Right atrium auricular region (tissue), 2 donors: ENCODE data around the gene CBLN4. TPM values are rescaled to one million over a fixed set of nuclear protein-coding genes. Genes with fewer than 3 reads are reported as not detected.

Experiments used
- DNase-seq: peaks from one replicate; pipeline ENCODE4 v3.0.0-alpha.2; 2019; ENCODE audit warnings: low spot score
- H3K27ac ChIP-seq, 2 donors: fragments of 200-600 bp; sonication (generic); 1 replicate in 1 of 2; 2 replicates in 1 of 2; pipeline ENCODE4 v1.5.1; 2016 to 2019
- H3K27me3 ChIP-seq, 2 donors: fragments of 200-600 bp; sonication (generic); one replicate each; pipeline versions ENCODE4 v1.5.1 to v1.6.0; 2017 to 2019
- H3K36me3 ChIP-seq: fragments of 200-600 bp; sonication (generic); one replicate; pipeline ENCODE4 v1.5.1; 2016
- H3K4me1 ChIP-seq, 2 donors: fragments of 200-600 bp; sonication (generic); one replicate each; pipeline versions ENCODE4 v1.5.1 to v1.6.0; 2017 to 2019
- H3K4me3 ChIP-seq, 2 donors: fragments of 200-600 bp; sonication (generic); 1 replicate in 1 of 2; 2 replicates in 1 of 2; pipeline ENCODE4 v1.5.1; 2017 to 2019; ENCODE audit warnings: mild to moderate bottlenecking in 1 of 2, moderate library complexity in 1 of 2
- H3K9me3 ChIP-seq, 2 donors: fragments of 200-600 bp; sonication (generic); one replicate each; pipeline ENCODE4 v1.5.1; 2019
- total RNA-seq, 2 donors: library from RNA; depleted of rRNA; stranded (reverse); fragments of >200 nt; gene quantifications; one replicate each; pipeline ENCODE4 v1.1.0, GENCODE V29; 2016
- TF ChIP-seq, protein P1 (sequence below), 2 donors: fragments of 200-600 bp; sonication (generic); IDR thresholded peaks; one replicate each; pipeline ENCODE4 v1.5.1; 2019; ENCODE audit warnings: antibody characterized with exemption in 2 of 2

The CBLN4 gene
- total RNA-seq, 2 donors from 2014 or later: not detected

DNA sequence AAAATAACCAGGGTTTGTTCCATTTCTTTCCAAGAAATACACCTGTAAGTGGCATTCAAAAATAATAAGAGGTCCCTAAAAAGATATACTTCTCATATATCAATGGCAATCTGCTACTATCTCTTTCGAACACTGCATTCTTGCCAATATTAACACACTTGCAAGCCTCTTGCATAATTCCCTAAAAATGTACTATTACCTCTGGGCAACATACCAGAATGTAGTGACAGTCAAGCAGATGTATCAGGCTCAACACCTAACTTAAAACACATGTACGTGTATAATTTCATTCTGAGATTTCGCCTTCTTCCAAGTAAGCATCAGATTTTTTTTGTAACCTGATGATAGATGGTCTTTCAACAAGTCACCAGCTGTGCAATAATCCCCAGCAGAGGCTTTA is 3.4 kb downstream of the CBLN4 start:
- TF ChIP-seq, protein P1, sequence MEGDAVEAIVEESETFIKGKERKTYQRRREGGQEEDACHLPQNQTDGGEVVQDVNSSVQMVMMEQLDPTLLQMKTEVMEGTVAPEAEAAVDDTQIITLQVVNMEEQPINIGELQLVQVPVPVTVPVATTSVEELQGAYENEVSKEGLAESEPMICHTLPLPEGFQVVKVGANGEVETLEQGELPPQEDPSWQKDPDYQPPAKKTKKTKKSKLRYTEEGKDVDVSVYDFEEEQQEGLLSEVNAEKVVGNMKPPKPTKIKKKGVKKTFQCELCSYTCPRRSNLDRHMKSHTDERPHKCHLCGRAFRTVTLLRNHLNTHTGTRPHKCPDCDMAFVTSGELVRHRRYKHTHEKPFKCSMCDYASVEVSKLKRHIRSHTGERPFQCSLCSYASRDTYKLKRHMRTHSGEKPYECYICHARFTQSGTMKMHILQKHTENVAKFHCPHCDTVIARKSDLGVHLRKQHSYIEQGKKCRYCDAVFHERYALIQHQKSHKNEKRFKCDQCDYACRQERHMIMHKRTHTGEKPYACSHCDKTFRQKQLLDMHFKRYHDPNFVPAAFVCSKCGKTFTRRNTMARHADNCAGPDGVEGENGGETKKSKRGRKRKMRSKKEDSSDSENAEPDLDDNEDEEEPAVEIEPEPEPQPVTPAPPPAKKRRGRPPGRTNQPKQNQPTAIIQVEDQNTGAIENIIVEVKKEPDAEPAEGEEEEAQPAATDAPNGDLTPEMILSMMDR (IDR thresholded peaks at IDR 0.05): no peak
- H3K4me1 ChIP-seq: peaks cover 0 to 19% of the 10 kb centered on the region in 2 donors
- no peak for DNase-seq
- no peaks in the 10 kb centered on the region for H3K9me3 ChIP-seq
- peaks cover 2 to 23% of the 10 kb centered on the region in 2 donors for H3K27me3 ChIP-seq
- no peak overlapping the region for H3K4me3 ChIP-seq
- H3K27ac ChIP-seq: no peak overlapping the region
- H3K36me3 ChIP-seq: no peaks in the 10 kb centered on the region

DNA sequence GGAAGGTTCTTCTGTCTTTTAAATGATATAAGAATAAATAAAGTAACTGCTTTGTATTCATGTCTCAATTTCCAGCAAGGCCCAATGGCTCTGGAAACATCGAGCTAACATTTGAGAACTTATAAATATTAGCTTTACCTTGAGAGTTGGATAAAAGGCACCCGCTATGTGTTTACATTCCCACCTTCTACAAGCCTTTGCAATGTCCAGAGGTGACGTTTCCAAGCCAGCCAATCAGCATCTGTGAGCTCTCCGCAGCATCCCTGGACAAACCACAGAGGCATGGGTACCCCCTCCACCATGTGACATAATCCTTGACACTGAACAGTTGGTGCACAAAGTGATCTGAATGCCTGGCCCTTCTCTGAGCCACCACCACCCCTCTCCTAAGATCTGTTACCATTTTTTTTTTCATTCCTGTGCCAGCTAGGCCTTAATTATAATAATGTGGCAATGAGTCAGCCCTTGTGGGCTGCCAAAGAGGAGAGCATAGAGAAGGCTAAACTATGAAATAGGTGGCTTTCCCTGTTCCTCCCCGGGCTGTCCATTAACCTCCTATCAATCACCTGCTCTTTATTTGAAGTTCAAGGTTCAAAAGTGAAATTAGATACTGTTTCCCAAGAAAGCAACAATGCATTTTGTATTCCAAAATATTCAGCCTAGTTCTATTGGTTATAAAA is 4.1 kb downstream of the CBLN4 start:
- Histone ChIP-seq H3K27ac (no peak overlapping the region), H3K4me1 (peaks cover 0 to 19% of the 10 kb centered on the region in 2 donors), H3K27me3 (peaks cover 2 to 23% of the 10 kb centered on the region in 2 donors), H3K4me3 (no peak overlapping the region), H3K36me3 (no peaks in the 10 kb centered on the region), H3K9me3 (no peaks in the 10 kb centered on the region)
- no peak for DNase-seq
- TF ChIP-seq, protein P1 (IDR thresholded peaks at IDR 0.05): no peak

DNA sequence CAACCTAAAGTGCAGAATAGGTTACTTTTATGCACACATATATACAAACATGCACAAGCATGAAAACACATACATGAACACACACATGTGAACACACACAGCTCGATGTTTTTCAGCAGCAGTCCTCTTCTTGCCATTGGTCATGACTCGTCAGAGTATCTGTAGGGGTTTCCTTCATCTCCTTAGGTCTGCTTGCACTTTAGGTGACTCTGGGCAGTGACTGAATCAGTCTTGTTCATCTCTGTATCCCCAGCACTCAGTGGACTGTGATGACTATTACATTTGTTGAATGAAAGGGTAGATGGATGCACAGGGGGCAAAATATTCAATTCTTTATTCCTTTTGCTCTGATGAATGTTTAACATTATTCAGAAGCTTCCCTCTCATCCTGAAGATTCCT is 26.8 kb downstream of the CBLN4 start:
- no peak overlapping the region for H3K4me3 ChIP-seq
- H3K4me1 ChIP-seq: no peaks in the 10 kb centered on the region
- no peak for DNase-seq
- H3K9me3 ChIP-seq: no peaks in the 10 kb centered on the region
- H3K36me3 ChIP-seq: no peaks in the 10 kb centered on the region
- TF ChIP-seq, protein P1 (IDR thresholded peaks at IDR 0.05): no peak
- no peak overlapping the region for H3K27ac ChIP-seq
- H3K27me3 ChIP-seq: no peaks in the 10 kb centered on the region

DNA sequence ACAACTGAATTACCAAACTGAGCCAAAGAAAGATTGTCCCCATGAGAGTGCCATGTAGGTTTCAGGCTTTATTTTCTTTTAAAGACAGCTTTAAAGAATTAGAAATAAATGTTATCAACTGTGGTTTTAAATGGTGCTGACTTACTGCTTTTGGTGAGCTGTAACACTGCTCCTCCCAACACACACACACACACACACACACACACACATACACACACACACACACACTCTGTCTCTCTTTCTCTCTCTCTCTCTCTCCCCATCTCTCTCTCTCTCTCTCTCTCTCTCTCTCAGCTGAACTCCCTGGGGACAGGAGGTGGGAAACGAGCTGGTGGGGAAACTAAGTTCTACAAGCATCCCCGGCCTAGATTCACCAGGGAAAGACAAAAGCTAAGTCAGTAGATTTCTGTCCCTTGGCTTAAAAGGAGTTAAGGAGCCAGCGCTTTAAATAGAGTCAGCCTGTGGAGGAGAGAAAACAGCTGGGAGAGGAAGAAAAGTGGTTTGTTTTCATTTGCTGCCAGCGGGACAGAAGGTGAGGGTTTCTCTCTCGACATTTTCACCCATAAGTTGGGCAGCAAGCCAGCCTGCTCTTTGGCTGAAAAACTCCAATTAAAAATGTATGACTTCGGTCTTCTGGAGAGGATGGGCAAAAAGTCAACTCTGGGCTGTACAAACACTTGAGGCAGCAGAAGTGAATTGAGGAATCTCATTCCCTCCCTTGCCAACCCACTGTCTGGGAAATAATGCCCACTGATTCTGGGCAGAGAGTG is 27.4 kb downstream of the CBLN4 start:
- H3K27ac ChIP-seq: no peak overlapping the region
- TF ChIP-seq, protein P1 (IDR thresholded peaks at IDR 0.05): no peak

DNA sequence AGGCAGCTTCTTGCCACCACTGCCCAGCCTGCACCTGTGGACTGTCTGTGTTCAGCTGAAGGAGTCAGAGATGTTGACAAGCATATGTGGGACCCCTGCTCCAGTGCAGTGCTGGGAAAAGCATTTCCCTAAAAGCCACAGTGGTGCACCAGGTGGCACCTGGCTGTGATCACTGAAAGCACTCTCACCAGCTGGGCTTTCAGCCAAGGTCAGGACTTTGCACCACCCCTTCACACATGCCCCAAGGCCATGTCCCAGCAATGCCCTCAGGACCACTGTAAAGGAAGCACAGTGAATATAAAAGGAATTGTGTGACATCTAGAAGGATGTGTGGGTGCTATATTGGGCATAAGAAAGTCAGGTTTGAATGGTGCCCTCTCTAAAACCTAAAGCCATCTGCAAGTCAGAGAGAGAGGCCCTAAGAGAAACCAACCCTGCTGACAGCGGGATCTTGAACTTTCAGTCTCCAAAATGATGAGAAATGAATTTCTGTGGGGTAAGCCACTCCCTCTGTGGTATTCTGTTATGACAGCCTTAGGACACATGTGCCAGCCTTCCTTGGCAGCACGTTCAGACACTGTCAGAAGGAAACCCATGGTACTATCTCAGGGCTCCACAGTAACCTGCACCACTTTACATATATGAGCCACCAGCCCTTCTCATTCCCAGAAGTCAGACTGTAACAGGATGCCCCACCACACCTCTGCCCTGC is 30.7 kb downstream of the CBLN4 start:
- no peak for DNase-seq
- Histone ChIP-seq H3K27me3 (no peaks in the 10 kb centered on the region), H3K4me3 (no peak overlapping the region), H3K9me3 (no peaks in the 10 kb centered on the region), H3K4me1 (no peaks in the 10 kb centered on the region), H3K36me3 (no peaks in the 10 kb centered on the region), H3K27ac (no peak overlapping the region)
- TF ChIP-seq, protein P1 (IDR thresholded peaks at IDR 0.05): no peak

More for the DNA sequence above, 27.4 kb downstream of the CBLN4 start:
- Histone ChIP-seq H3K4me3 (no peak overlapping the region), H3K36me3 (no peaks in the 10 kb centered on the region), H3K27me3 (no peaks in the 10 kb centered on the region), H3K4me1 (no peaks in the 10 kb centered on the region), H3K9me3 (no peaks in the 10 kb centered on the region)
- no peak for DNase-seq
